GM19468 (cell line): ENCODE results near the gene GNB5.

ENCODE experiments used
- ATAC-seq: cut with Tn5 transposase; IDR thresholded peaks from one replicate; pipeline ENCODE4 v1.9.1; 2021; ENCODE audit warnings: mild to moderate bottlenecking, moderate library complexity, moderate number of reproducible peaks; ENCODE audit not compliant: unreplicated experiment; ENCODE audit errors: extremely low read depth

GNB5 gene

DNA sequence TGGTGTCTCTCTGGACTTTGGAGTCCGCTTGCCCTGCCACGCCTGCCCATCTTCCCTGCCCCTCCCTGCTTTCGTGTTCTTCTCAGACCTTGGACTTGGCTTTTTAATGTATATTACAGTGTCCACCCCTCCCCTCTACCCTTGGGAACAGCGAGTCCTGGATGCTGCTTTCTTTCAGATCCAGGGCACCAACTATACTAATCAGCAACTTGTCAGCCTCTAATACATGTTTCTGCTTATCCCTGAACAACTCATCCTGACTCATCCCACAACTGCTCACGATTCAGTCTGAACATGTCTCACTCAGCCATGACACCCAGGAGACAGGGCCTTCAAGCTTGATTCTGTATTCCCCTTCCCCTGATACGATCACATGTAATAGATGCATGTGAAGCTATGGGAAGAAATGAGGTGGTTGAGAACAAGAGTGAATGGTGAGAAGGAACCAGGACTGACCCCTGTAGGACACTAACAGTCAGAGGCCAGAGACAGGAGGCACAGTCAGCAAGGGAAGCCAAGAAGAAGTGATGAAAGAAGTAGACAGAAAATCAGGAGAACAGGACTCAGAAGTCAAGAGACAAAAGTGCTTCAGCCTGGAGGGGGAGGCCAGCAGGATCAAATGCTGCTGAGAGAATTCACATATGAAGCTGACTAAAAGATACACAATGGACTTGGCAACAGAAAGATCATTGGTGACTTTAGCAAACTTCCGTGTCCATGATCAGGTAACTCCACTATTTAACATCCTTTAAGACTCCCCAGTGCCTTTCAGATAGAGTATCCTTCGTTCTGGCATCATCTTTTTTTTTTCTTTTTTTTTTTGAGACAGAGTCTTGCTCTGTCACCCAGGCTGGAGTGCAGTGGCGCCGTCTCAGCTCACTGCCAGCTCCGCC is 114.1 kb downstream of the GNB5 start:
- no peak for ATAC-seq

DNA sequence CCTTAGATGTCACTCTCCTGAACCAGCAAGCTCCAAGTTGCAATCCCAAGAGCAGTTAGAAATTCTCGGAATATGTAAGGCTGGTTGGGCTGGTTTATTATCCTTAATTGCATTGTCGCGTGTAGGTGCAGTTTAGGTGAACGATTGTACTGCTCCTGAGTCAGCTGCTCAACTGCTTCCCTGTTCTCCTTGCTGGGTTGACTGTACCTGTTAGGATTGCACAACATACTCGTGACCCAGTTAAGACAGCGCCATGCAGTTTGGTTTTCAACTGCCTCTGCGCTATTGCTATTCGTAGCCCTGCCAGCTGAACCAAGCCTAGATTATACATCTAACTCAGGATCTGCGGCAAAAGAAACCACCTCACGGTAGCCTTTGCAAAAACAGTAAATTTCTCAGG is 119.6 kb downstream of the GNB5 start:
- no peak for ATAC-seq

DNA sequence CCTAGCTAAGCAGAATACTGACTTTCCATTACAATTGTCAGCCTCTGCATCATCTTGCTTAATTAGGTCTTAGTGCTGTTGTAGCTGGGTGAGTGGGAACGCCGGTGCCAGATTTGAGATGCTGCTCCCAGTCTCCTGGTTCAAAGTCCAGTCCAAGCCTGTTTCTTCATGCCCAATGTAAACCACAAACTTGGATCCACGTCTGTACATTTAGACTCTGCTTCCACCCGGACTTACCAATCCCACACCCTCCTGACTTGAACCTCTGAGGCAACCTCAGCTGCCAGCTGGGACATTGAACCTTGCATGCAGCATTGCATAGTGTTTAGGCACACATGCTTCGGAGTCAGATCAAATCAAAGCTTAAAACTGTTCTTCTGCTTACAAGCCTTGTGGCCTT is 121.6 kb downstream of the GNB5 start:
- ATAC-seq = no peak

DNA sequence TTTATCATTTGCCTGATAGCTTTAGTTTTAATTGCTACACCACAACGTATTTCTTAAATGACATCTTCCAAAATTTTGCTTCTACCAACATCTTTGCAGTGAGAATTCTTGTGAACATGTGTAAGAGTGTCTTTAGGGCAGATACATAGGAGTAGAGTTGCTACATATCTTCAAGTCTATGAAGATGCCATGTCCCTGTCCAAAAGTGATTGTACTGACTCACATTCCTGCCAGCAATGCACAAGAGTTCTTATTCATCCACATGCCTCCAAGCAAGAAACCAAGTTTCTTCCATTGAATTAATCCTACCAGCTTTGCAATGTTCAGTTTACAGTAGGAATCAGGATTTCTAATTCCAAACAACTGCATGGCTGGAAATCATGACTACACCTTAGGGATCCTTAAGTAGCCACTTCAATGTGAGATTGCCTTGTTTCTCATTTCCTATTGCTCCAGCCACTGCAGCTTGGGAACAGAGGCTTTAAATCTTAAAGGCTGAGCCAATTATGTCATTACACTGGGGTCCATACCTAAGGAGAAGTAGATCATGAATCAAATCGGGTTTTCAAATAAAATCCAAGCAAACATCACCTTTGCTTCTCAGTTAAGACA is 123.1 kb downstream of the GNB5 start:
- ATAC-seq = no peak

DNA sequence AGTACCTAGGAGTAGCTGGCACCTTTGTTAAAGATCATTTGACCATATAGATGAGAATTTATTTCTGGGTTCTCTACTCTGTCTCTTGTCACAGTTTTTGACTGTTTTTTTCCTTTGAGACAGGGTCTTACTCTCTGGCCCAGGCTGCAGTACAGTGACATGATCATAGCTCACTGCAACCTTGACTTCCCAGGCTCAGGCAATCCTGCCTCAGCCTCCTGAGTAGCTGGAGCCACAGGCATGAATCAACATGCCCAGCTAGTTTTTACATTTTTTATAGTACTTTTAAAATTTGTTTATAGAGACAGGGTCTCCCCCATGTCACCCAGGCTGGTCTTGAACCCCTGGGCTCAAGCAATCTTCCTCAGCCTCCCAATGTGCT is 123.7 kb downstream of the GNB5 start:
- no peak for ATAC-seq

DNA sequence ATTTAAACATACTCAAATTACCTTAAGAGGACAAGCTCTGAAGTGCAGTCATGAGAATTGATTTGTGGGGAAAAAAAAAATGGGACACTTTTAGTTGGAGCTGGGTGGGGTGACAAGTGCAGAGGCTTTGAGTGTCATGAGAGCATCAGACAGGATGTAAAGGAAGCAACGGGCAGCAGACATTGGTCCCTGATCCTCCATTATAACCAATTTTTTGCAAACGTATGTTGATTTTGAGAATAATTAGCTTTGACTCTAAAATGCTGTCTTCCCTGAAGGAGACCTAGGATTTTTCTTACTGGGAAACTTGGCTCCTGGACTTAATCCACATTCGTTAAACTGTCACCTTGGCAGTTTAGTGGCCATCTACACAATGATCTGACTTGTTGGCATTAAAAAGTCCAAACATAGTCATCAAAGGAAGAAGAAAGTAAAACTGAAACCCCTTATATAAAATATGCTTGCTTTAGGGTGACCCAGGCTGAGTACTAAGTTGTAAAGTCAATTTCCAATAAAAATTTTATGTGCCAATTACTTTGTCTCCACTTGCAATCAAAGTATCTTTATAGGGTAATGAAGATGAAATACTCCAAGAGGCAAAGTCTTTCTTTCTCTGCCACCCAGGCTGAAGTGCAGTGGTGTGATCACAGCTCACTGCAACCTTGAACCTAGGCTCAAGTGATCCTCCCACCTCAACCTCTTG is 124.2 kb downstream of the GNB5 start:
- ATAC-seq = no peak
